Gastroesophageal sphincter (tissue), 4 donors: ENCODE measurements around the gene FSIP2. TPM values are rescaled to one million over a fixed set of nuclear protein-coding genes. Genes with fewer than 3 reads are reported as not detected.

Experiments used
- ATAC-seq: fragments of 150-250 bp; one replicate; pipeline ENCODE4 v1.9.1; 2016; ENCODE audit warnings: mild to moderate bottlenecking, moderate library complexity
- H3K27ac ChIP-seq, 4 donors: fragments of 200-600 bp; sonication (generic) in 3 of 4; 1 replicate in 3 of 4; 2 replicates in 1 of 4; pipeline ENCODE4 v1.5.1; 2016 to 2019
- H3K27me3 ChIP-seq: fragments of 200-600 bp; sonication (generic); one replicate; pipeline ENCODE4 v1.5.1; 2019
- H3K36me3 ChIP-seq, 2 donors: fragments of 200-600 bp; sonication (generic); one replicate each; pipeline ENCODE4 v1.5.1; 2019; ENCODE audit warnings: control low read depth in 1 of 2
- H3K4me1 ChIP-seq, 3 donors: fragments of 200-600 bp; sonication (generic); 1 replicate in 2 of 3; 2 replicates in 1 of 3; pipeline ENCODE4 v1.5.1; 2016 to 2019; ENCODE audit warnings: control low read depth in 2 of 3
- H3K4me3 ChIP-seq, 2 donors: fragments of 200-600 bp; sonication (generic); one replicate each; pipeline ENCODE4 v1.5.1; 2019; ENCODE audit warnings: mild to moderate bottlenecking in 1 of 2, moderate library complexity in 1 of 2
- H3K9me3 ChIP-seq, 3 donors: fragments of 200-600 bp; sonication (generic); one replicate each; pipeline ENCODE4 v1.5.1; 2017 to 2019; ENCODE audit warnings: control low read depth in 2 of 3
- EP300 ChIP-seq: sonication (generic); formaldehyde crosslinking; IDR thresholded peaks from one replicate; pipeline ENCODE4 v1.6.1; 2017; ENCODE audit warnings: antibody characterized with exemption, mild to moderate bottlenecking
- POLR2A ChIP-seq, 2 donors: fragments of 450-650 bp; IDR thresholded peaks; one replicate each; pipeline ENCODE4 v1.6.1; 2017; ENCODE audit warnings: antibody characterized with exemption in 2 of 2, mild to moderate bottlenecking in 2 of 2, moderate library complexity in 1 of 2
- POLR2AphosphoS5 ChIP-seq: sonication (generic); formaldehyde crosslinking; IDR thresholded peaks from one replicate; pipeline ENCODE4 v1.6.1; 2017; ENCODE audit warnings: antibody characterized with exemption
- WGBS, 2 donors: methylation state at CpG; one replicate each; pipeline ENCODE4 v1.1.5; 2018; ENCODE audit warnings: low coverage in 1 of 2; 5-methylcytosine and 5-hydroxymethylcytosine counted together
- total RNA-seq, 4 donors: library from RNA; depleted of rRNA; stranded (reverse); fragments of >200 nt; gene quantifications; one replicate each; pipeline ENCODE4 v1.1.0, GENCODE V29; 2016
- TF ChIP-seq, protein P1 (sequence below), 4 experiments: fragments of 200-600 bp in 2 of 4; fragments of 450-650 bp in 2 of 4; sonication (generic) in 1 of 4; IDR thresholded peaks; one replicate each; pipeline ENCODE4 v1.5.1; 2017 to 2019; ENCODE audit warnings: antibody characterized with exemption in 4 of 4, mild to moderate bottlenecking in 2 of 4, moderate library complexity in 2 of 4

Gene FSIP2
- total RNA-seq, 4 donors from 2014 or later = 0.04 to 1.1 (median 0.33) TPM

DNA sequence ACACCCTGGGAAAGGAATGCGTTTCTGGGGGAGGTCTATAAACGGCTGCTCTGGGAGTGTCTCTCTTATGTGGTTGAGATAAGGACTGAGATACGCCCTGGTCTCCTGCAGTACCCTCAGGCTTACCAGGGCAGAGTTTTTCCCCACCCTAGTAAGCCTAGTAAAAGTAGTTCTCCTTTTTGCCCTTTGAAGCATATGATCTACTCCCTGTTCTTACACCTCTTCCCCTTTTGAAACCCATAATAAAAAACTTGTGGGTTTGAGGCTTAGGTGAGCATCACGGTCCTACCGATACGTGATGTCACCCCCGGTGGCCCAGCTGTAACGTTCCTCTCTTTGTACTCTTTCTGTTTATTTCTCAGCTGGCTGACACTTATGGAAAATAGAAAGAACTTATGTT, 97.4 kb downstream of the FSIP2 start:
- no peaks in the 10 kb centered on the region for H3K27me3 ChIP-seq
- H3K4me3 ChIP-seq = no peak overlapping the region
- no peak for ATAC-seq
- 92 to 96% methylated on average over 8 of the region's 8 CpGs for WGBS, 2 donors
- H3K36me3 ChIP-seq = no peaks in the 10 kb centered on the region
- no peaks in the 10 kb centered on the region for H3K4me1 ChIP-seq
- H3K27ac ChIP-seq = no peak overlapping the region
- H3K9me3 ChIP-seq = peaks cover 0 to 42% (median 0%) of the 10 kb centered on the region in 3 donors
- TF ChIP-seq, protein P1, sequence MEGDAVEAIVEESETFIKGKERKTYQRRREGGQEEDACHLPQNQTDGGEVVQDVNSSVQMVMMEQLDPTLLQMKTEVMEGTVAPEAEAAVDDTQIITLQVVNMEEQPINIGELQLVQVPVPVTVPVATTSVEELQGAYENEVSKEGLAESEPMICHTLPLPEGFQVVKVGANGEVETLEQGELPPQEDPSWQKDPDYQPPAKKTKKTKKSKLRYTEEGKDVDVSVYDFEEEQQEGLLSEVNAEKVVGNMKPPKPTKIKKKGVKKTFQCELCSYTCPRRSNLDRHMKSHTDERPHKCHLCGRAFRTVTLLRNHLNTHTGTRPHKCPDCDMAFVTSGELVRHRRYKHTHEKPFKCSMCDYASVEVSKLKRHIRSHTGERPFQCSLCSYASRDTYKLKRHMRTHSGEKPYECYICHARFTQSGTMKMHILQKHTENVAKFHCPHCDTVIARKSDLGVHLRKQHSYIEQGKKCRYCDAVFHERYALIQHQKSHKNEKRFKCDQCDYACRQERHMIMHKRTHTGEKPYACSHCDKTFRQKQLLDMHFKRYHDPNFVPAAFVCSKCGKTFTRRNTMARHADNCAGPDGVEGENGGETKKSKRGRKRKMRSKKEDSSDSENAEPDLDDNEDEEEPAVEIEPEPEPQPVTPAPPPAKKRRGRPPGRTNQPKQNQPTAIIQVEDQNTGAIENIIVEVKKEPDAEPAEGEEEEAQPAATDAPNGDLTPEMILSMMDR (IDR thresholded peaks at IDR 0.05) = no peak
- TF ChIP-seq POLR2A (IDR thresholded peaks at IDR 0.05) = no peak
- no peak for TF ChIP-seq POLR2AphosphoS5
- no peak for TF ChIP-seq EP300

DNA sequence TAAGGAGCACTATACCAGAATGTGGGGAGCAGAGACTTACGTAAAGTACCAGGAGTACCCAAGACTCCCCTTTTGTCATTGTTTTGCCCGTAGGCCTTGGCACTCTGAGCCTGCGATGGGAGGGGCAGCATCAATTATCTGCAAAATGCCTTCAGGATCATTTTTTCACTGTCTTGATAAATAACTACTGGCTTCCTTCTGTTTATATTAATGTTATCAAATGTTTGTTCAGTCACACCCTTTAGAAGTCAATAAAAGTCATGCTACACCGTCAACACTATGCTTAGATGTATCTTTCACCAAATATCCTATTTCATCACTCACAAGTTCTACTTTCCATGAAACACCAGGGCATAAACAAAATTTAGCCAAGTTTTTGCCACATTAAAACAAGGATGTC, 116.3 kb downstream of the FSIP2 start:
- WGBS, 2 donors = 72 to 84% methylated on average over 4 of the region's 4 CpGs
- Histone ChIP-seq H3K36me3 (peaks cover 0 to 7% of the 10 kb centered on the region in 2 donors), H3K9me3 (peaks cover 0 to 10% (median 0%) of the 10 kb centered on the region in 3 donors), H3K27ac (no peak overlapping the region), H3K27me3 (no peaks in the 10 kb centered on the region), H3K4me3 (no peak overlapping the region), H3K4me1 (no peaks in the 10 kb centered on the region)
- ATAC-seq = no peak
- TF ChIP-seq POLR2AphosphoS5 = no peak
- TF ChIP-seq EP300 = no peak
- TF ChIP-seq, protein P1 (IDR thresholded peaks at IDR 0.05) = no peak

DNA sequence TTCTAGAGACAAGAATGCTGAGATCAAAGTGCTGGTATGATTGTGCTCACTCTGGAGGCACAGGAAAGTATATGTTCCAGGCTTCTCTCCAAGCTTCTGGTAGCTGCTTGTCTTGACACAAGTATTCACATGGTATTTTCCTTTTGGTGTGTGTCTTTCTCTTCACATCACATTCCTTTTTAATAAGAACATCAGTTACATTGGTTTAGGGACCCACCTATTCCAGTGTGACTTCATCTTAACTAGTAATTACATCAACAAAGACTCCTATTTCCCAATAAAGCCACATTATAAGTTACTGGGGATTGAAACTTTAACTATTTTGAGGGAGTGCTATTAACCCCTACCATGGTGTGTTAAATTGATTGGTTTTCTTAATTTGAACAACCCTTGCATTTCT, 119.1 kb downstream of the FSIP2 start:
- H3K27me3 ChIP-seq = no peaks in the 10 kb centered on the region
- H3K4me1 ChIP-seq = no peaks in the 10 kb centered on the region
- no peak overlapping the region for H3K27ac ChIP-seq
- TF ChIP-seq EP300 (no peak), POLR2A (IDR thresholded peaks at IDR 0.05) (no peak), POLR2AphosphoS5 (no peak)
- TF ChIP-seq, protein P1 (IDR thresholded peaks at IDR 0.05) = no peak
- no peak for ATAC-seq
- no peak overlapping the region for H3K4me3 ChIP-seq
- peaks cover 0 to 7% (median 0%) of the 10 kb centered on the region in 3 donors for H3K9me3 ChIP-seq
- H3K36me3 ChIP-seq = no peaks in the 10 kb centered on the region

DNA sequence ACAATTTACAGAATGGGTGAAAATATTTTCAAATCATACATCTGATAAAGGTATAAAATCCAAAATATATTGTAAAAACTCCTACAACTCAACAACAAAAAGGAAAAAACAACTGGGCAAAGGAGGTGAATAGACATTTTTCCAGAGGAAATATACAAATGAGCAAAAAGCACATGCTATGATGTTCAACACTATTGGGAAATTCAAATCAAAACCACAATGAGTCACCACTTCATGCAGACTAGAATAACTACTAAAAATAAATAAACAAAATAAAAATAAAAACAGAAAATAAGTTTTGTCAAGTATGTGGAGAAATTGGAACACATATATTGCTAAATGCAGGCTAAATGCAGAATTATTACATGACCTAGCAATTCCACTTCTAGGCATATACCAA, 120.9 kb downstream of the FSIP2 start:
- H3K27me3 ChIP-seq = no peaks in the 10 kb centered on the region
- H3K27ac ChIP-seq = no peak overlapping the region
- no peak overlapping the region for H3K4me3 ChIP-seq
- TF ChIP-seq POLR2AphosphoS5 = no peak
- no peak for TF ChIP-seq POLR2A (IDR thresholded peaks at IDR 0.05)
- no peak for TF ChIP-seq EP300
- TF ChIP-seq, protein P1 (IDR thresholded peaks at IDR 0.05) = no peak
- no peak for ATAC-seq
- H3K4me1 ChIP-seq = no peaks in the 10 kb centered on the region
- H3K9me3 ChIP-seq = no peaks in the 10 kb centered on the region
- H3K36me3 ChIP-seq = no peaks in the 10 kb centered on the region

DNA sequence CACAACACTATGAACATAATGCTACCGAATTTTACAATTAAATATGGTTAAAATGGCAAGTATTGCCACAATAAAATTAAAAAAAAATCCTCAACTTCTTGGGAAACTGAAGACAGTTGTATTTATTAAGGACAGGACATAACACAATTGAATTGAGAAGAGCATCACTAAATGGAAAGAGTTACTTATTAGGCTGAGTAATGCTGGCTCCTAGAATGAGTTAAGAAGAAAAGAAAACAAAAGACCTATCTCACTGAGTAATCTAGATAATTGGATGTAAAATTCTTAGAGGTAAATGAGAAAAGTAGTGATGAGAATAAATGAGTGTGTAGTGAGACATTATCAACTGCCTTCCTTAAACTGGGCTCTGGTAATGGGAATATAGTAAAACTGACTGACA, 121.7 kb downstream of the FSIP2 start:
- no peaks in the 10 kb centered on the region for H3K9me3 ChIP-seq
- TF ChIP-seq POLR2A (IDR thresholded peaks at IDR 0.05) = no peak
- no peak for TF ChIP-seq POLR2AphosphoS5
- TF ChIP-seq, protein P1 (IDR thresholded peaks at IDR 0.05) = no peak
- TF ChIP-seq EP300 = no peak
- H3K27ac ChIP-seq = no peak overlapping the region
- H3K27me3 ChIP-seq = no peaks in the 10 kb centered on the region
- no peak overlapping the region for H3K4me3 ChIP-seq
- no peaks in the 10 kb centered on the region for H3K36me3 ChIP-seq
- no peaks in the 10 kb centered on the region for H3K4me1 ChIP-seq
- no peak for ATAC-seq
- 78 to 93% methylated on average over 1 of the region's 1 CpG for WGBS, 2 donors
